ENCODE data around the gene KLK8.

The KLK8 gene

GRCh38 chr19:51001515-51001914 lies at the start of gene KLK8:
KLK8 (minus strand) TSS chr19:51001604; CDS start chr19:51001167, 437 bp downstream.
- no peak for DNase-seq

GRCh38 chr19:51047031-51047335 lies 45.6 kb upstream of the KLK8 start:
- DNase-seq, result no peak

GRCh38 chr19:51044327-51044726 lies 42.9 kb upstream of the KLK8 start:
- DNase-seq, result no peak

- DNase-seq, result no peak
Measured at GRCh38 chr19:51043497-51043896, 42.1 kb upstream of the KLK8 start.

GRCh38 chr19:51040151-51040550 lies 38.7 kb upstream of the KLK8 start:
- DNase-seq, result no peak

GRCh38 chr19:51036519-51036918 lies 35.1 kb upstream of the KLK8 start:
- no peak for DNase-seq

GRCh38 chr19:51034704-51035103 lies 33.3 kb upstream of the KLK8 start, which contains the start of gene KLK12:
KLK12 (minus strand) TSS chr19:51035002; CDS start chr19:51034621, 381 bp downstream.
- no peak for DNase-seq

GRCh38 chr19:51031880-51032225 lies 30.4 kb upstream of the KLK8 start:
- DNase-seq, result no peak

GRCh38 chr19:51031220-51031879 lies 29.9 kb upstream of the KLK8 start:
- no peak for DNase-seq

- DNase-seq, result no peak
Measured at GRCh38 chr19:51030631-51031030, 29.2 kb upstream of the KLK8 start.

- no peak for DNase-seq
Measured at GRCh38 chr19:51029718-51030117, 28.3 kb upstream of the KLK8 start.

- DNase-seq, result no peak
Measured at GRCh38 chr19:51027873-51028272, 26.5 kb upstream of the KLK8 start.

- no peak for DNase-seq
Measured at GRCh38 chr19:51027126-51027806, 25.9 kb upstream of the KLK8 start.

GRCh38 chr19:51026554-51026831 lies 25.1 kb upstream of the KLK8 start, which contains the start of gene KLK11:
KLK11 (minus strand) TSS chr19:51026616; CDS start chr19:51025631, 985 bp downstream.
- no peak for DNase-seq

- DNase-seq, result no peak
Measured at GRCh38 chr19:51025809-51026553, 24.6 kb upstream of the KLK8 start.

GRCh38 chr19:51025401-51025800 lies 24.0 kb upstream of the KLK8 start:
- no peak for DNase-seq

- DNase-seq, result no peak
Measured at GRCh38 chr19:51024924-51025323, 23.5 kb upstream of the KLK8 start.

- no peak for DNase-seq
Measured at GRCh38 chr19:51023946-51024345, 22.5 kb upstream of the KLK8 start.

GRCh38 chr19:51022526-51022925 lies 21.1 kb upstream of the KLK8 start:
- DNase-seq, result no peak

GRCh38 chr19:51020988-51021651 lies 19.7 kb upstream of the KLK8 start:
- DNase-seq, result no peak

- DNase-seq, result no peak
Measured at GRCh38 chr19:51019544-51019925, 18.1 kb upstream of the KLK8 start, which contains the start of gene KLK10. KLK10 (minus strand) TSS chr19:51019709; CDS start chr19:51019130, 579 bp downstream.

GRCh38 chr19:51018745-51019543 lies 17.5 kb upstream of the KLK8 start:
- no peak for DNase-seq
